OCI-LY7 (cell line): ENCODE measurements around the gene PIK3R6. TPM values are rescaled to one million over a fixed set of nuclear protein-coding genes. Genes with fewer than 3 reads are reported as not detected.

Source experiments
- BruUV-seq: library from RNA; stranded (reverse); fragments of 400-500 nt; replicated peaks from 2 replicates; lab custom pipeline; 2021; lab: Mats Ljungman, UMichigan
- CTCF ChIA-PET: fragments of 300-600 bp; sonication (Branson Sonifier 250); formaldehyde crosslinking; loops from one replicate; lab custom pipeline; 2022; ENCODE audit warnings: antibody characterized with exemption; ENCODE audit not compliant: unreplicated experiment; lab: Charles Lee
- POLR2A ChIA-PET: fragments of 300-600 bp; sonication (Branson Sonifier 250); formaldehyde crosslinking; loops from one replicate; lab custom pipeline; 2022; ENCODE audit warnings: antibody characterized with exemption; lab: Charles Lee
- DNase-seq: peaks from one replicate; pipeline ENCODE4 v3.0.0-alpha.2; 2015; ENCODE audit warnings: low spot score
- H2AFZ ChIP-seq: fragments of 200-600 bp; sonication (generic), shearing (Covaris generic); 2 replicates; pipeline ENCODE4 v1.6.1; 2014; ENCODE audit warnings: mild to moderate bottlenecking, antibody characterized with exemption, low read length, moderate library complexity
- H3K27ac ChIP-seq: fragments of 200-600 bp; sonication (generic); 2 replicates; pipeline ENCODE4 v1.5.1; 2014; ENCODE audit warnings: mixed run types, low read depth, mild to moderate bottlenecking, moderate library complexity, low read length, inconsistent platforms; ENCODE audit not compliant: poor library complexity, severe bottlenecking
- H3K36me3 ChIP-seq: fragments of 200-600 bp; sonication (generic); 2 replicates; pipeline ENCODE4 v1.6.1; 2014; ENCODE audit warnings: mild to moderate bottlenecking, antibody characterized with exemption, low read length, moderate library complexity, mixed read lengths; ENCODE audit not compliant: insufficient read depth
- H3K4me1 ChIP-seq: fragments of 200-600 bp; sonication (generic); 2 replicates; pipeline ENCODE4 v1.5.1; 2014; ENCODE audit warnings: mild to moderate bottlenecking, low read length; ENCODE audit not compliant: insufficient read depth, poor library complexity, severe bottlenecking
- H3K4me2 ChIP-seq: fragments of 200-600 bp; sonication (generic); 2 replicates; pipeline ENCODE4 v1.6.1; 2014; ENCODE audit warnings: mild to moderate bottlenecking, low read length
- H3K4me3 ChIP-seq: fragments of 200-600 bp; sonication (generic); 2 replicates; pipeline ENCODE4 v1.5.1; 2014; ENCODE audit warnings: mild to moderate bottlenecking, low read depth, low read length; ENCODE audit not compliant: poor library complexity, severe bottlenecking
- H3K79me2 ChIP-seq: fragments of 200-600 bp; sonication (generic); 2 replicates; pipeline ENCODE4 v1.6.1; 2016; ENCODE audit warnings: low read depth, mild to moderate bottlenecking, low read length, moderate library complexity, mixed read lengths; ENCODE audit not compliant: insufficient read depth
- H3K9me2 ChIP-seq: fragments of 200-600 bp; sonication (generic); 2 replicates; pipeline ENCODE4 v1.6.1; 2016; ENCODE audit warnings: mild to moderate bottlenecking, low read length, mixed read lengths; ENCODE audit not compliant: insufficient read depth
- H3K9me3 ChIP-seq: fragments of 200-600 bp; sonication (generic); 2 replicates; pipeline ENCODE4 v1.6.1; 2014; ENCODE audit warnings: mild to moderate bottlenecking, mixed run types, low read length, mixed read lengths
- H4K20me1 ChIP-seq: fragments of 200-600 bp; sonication (generic); 2 replicates; pipeline ENCODE4 v1.6.1; 2014; ENCODE audit warnings: mild to moderate bottlenecking, antibody characterized with exemption, low read length, moderate library complexity, mixed read lengths; ENCODE audit not compliant: insufficient read depth
- EZH2phosphoT487 ChIP-seq: fragments of 200-600 bp; sonication (generic); IDR thresholded peaks from 2 replicates; pipeline ENCODE4 v1.6.1; 2018; ENCODE audit warnings: low read depth, borderline replicate concordance, mild to moderate bottlenecking, mixed run types, antibody characterized with exemption, low read length, moderate library complexity, mixed read lengths
- intact Hi-C: fragments of 100-400 bp; cut with micrococcal nuclease; formaldehyde crosslinking; loops from one replicate; pipeline ENCODE4 v1.10.0; 2022; ENCODE audit not compliant: unreplicated experiment
- total RNA-seq, 2 experiments: library from RNA; depleted of rRNA in 1 of 2; stranded (reverse); fragments of >200 nt in 1 of 2; shearing (Covaris generic) in 1 of 2; gene quantifications; 2 replicates each; pipeline ENCODE4 v1.2.3, GENCODE V29; 2014 to 2022
- TF ChIP-seq, protein P1 (sequence below): fragments of 200-600 bp; sonication (generic); conservative IDR thresholded peaks from 2 replicates; pipeline ENCODE4 v1.5.1; 2014; ENCODE audit warnings: mild to moderate bottlenecking, antibody characterized with exemption, low read length, moderate library complexity, mixed read lengths

Gene PIK3R6
- total RNA-seq, 2 experiments from 2014 or later = not detected

DNA sequence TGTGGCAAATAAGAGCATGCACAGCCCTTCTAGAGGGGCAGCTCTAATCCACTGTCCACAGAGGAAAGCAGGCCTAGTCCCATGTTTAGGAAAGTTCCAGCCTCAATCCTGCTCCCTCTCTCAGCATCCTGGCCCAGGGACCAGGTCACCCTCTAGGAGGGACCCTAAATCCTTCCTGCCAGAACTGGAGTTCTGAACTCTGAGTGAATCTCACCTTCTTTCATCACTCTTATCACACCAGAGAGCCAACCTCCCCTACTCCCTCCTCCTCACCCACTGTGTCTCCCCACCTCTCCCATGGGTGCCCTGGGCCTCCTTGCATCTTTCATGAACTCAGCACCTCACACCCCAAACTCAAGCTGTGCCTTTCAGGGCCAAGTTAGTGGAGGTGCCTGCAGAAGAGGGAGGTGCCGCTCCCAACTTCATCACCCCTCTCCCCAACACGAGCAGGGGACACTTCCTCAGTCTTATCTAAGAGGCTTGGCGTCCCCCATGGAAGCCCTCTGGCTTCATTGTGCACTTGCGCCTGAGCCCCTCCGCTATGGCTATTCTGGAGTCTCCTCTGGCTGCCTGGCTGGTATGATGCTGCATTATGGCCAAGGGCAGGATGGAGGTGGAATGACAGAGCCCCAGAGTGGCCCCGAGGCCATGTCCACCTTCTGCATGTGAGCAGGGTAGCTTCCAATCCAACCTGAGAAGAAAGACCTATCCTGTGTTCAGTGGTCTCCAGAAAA is 31.7 kb downstream of the PIK3R6 start:
- Histone ChIP-seq H3K27ac (no peak overlapping the region), H3K9me3 (no peaks in the 10 kb centered on the region), H2AFZ (no peak overlapping the region), H3K4me1 (no peaks in the 10 kb centered on the region), H4K20me1 (no peaks in the 10 kb centered on the region), H3K36me3 (no peaks in the 10 kb centered on the region), H3K9me2 (no peaks in the 10 kb centered on the region), H3K4me2 (no peak overlapping the region), H3K4me3 (no peak overlapping the region), H3K79me2 (no peaks in the 10 kb centered on the region)
- no TSS peak for BruUV-seq
- no peak for TF ChIP-seq EZH2phosphoT487
- TF ChIP-seq, protein P1, sequence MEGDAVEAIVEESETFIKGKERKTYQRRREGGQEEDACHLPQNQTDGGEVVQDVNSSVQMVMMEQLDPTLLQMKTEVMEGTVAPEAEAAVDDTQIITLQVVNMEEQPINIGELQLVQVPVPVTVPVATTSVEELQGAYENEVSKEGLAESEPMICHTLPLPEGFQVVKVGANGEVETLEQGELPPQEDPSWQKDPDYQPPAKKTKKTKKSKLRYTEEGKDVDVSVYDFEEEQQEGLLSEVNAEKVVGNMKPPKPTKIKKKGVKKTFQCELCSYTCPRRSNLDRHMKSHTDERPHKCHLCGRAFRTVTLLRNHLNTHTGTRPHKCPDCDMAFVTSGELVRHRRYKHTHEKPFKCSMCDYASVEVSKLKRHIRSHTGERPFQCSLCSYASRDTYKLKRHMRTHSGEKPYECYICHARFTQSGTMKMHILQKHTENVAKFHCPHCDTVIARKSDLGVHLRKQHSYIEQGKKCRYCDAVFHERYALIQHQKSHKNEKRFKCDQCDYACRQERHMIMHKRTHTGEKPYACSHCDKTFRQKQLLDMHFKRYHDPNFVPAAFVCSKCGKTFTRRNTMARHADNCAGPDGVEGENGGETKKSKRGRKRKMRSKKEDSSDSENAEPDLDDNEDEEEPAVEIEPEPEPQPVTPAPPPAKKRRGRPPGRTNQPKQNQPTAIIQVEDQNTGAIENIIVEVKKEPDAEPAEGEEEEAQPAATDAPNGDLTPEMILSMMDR = no peak
- no peak for DNase-seq
- intact Hi-C loops = no loop called here
- POLR2A ChIA-PET = no interaction called here
- CTCF ChIA-PET = no interaction called here

DNA sequence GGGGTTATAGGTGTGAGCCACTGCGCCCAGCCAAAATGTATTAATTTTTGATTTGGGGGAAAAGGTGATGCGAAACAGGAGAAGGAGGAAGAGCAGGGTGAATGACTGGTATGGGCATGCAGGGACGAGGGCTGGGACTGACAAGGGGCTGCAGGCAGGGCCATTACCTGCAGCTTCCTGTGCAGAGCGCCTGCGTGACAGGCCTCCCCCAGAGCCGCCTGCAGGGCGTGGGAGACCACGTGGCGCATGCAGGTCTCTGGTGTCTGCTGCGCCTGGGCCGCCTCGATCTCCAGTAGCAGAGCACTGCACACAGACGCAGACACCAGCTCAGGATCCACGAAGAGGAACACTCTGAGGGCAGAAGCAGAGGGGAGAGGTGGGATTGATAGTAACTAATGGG is 32.4 kb downstream of the PIK3R6 start:
- H3K4me1 ChIP-seq = no peaks in the 10 kb centered on the region
- no peak overlapping the region for H3K4me3 ChIP-seq
- ChIA-PET POLR2A (no interaction called here), CTCF (no interaction called here)
- H3K27ac ChIP-seq = no peak overlapping the region
- no TSS peak for BruUV-seq
- H3K36me3 ChIP-seq = no peaks in the 10 kb centered on the region
- TF ChIP-seq EZH2phosphoT487 = no peak
- TF ChIP-seq, protein P1 = no peak
- H2AFZ ChIP-seq = no peak overlapping the region
- no peak for DNase-seq
- no peaks in the 10 kb centered on the region for H3K79me2 ChIP-seq
- H3K4me2 ChIP-seq = no peak overlapping the region
- no peaks in the 10 kb centered on the region for H4K20me1 ChIP-seq
- no peaks in the 10 kb centered on the region for H3K9me3 ChIP-seq
- intact Hi-C loops = no loop called here
- H3K9me2 ChIP-seq = no peaks in the 10 kb centered on the region

DNA sequence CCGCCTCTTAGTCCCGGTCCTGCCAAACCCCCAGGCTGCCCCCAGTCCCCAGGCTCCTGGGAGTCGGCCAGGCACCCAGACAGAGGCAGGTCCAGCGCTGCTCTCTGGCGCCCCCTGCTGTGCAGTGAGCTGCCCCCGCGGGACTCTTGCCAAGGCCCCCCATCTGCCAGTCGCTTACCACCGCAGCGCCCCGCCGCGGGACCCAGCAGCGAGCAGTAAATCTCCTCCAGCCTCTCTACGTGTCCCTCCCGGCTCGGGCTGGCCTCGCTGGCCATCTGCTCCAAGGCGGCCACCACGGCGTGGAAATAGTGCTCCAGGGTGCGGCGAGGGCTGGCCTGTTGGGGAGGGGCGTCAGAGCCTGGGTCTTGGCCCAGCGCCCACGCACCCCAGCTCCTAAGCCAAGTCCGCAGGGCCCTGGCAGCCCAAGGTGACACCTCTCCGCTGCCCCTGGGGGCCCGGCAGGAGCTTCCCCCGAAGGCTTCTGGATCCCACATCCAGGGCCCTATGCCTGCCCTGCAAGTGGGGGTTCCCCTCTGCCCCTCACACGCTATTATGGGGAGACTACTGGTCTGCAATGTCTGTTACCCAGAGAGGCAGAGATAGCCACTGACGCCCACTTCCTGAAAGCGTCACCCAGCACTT is 34.6 kb downstream of the PIK3R6 start:
- peak; percentile 11 for DNase-seq
- no peak overlapping the region for H3K27ac ChIP-seq
- no peaks in the 10 kb centered on the region for H3K36me3 ChIP-seq
- intact Hi-C loops = no loop called here
- no peaks in the 10 kb centered on the region for H3K4me1 ChIP-seq
- no peaks in the 10 kb centered on the region for H3K9me3 ChIP-seq
- no peak overlapping the region for H3K4me2 ChIP-seq
- no peaks in the 10 kb centered on the region for H3K79me2 ChIP-seq
- no TSS peak for BruUV-seq
- no peak overlapping the region for H3K4me3 ChIP-seq
- POLR2A ChIA-PET = no interaction called here
- CTCF ChIA-PET = no interaction called here
- TF ChIP-seq EZH2phosphoT487 = no peak
- TF ChIP-seq, protein P1 = peak; percentile 72
- H4K20me1 ChIP-seq = no peaks in the 10 kb centered on the region
- H2AFZ ChIP-seq = no peak overlapping the region
- no peaks in the 10 kb centered on the region for H3K9me2 ChIP-seq
